Heart right ventricle (tissue), 16 donors: Measurements from ENCODE around the gene UCKL1. TPM values are rescaled to one million over a fixed set of nuclear protein-coding genes. Genes with fewer than 3 reads are reported as not detected.
"Not testable (repeated sequence)": the region's sequence is repeated elsewhere in the genome, so short reads cannot be mapped to it uniquely, and the experiment has no call there.

ENCODE experiments used
- ATAC-seq, 8 donors: fragments of 200-7000 bp; cut with Tn5 transposase; one replicate each; pipeline ENCODE4 v1.9.1; 2020; ENCODE audit warnings: mild to moderate bottlenecking in 8 of 8, moderate library complexity in 8 of 8, moderate number of reproducible peaks in 1 of 8
- DNase-seq, 2 donors: peaks; one replicate each; pipeline ENCODE4 v3.0.0-alpha.2; 2020
- H3K27ac ChIP-seq, 10 donors: fragments of 200-600 bp; sonication (generic) in 2 of 10; one replicate each; pipeline versions ENCODE4 v1.5.0 to v1.8.0; 2020 to 2022; ENCODE audit warnings: mild to moderate bottlenecking in 3 of 10
- H3K27me3 ChIP-seq, 7 donors: fragments of 200-600 bp; one replicate each; pipeline ENCODE4 v1.8.0; 2021 to 2022; ENCODE audit warnings: mild to moderate bottlenecking in 2 of 7
- H3K36me3 ChIP-seq, 9 donors: fragments of 200-600 bp; sonication (generic) in 1 of 9; one replicate each; pipeline versions ENCODE4 v1.5.0 to v1.8.0; 2020 to 2022; ENCODE audit warnings: mild to moderate bottlenecking in 2 of 9
- H3K4me1 ChIP-seq, 9 donors: fragments of 200-600 bp; sonication (generic) in 1 of 9; one replicate each; pipeline versions ENCODE4 v1.5.0 to v1.8.0; 2020 to 2022; ENCODE audit warnings: mild to moderate bottlenecking in 4 of 9
- H3K4me3 ChIP-seq, 10 donors: fragments of 200-600 bp; sonication (generic) in 2 of 10; one replicate each; pipeline versions ENCODE4 v1.5.0 to v1.8.0; 2020 to 2022; ENCODE audit warnings: mild to moderate bottlenecking in 7 of 10, moderate library complexity in 2 of 10
- H3K9me3 ChIP-seq, 11 donors: fragments of 200-600 bp in 10 of 11; sonication (generic) in 2 of 11; one replicate each; pipeline versions ENCODE4 v1.5.0 to v1.8.0; 2013 to 2022; ENCODE audit warnings: mild to moderate bottlenecking in 2 of 11, control low read depth in 1 of 11, moderate library complexity in 1 of 11
- WGBS, 2 donors: extraction: QIAGEN DNeasy Blood & Tissue Kit; methylation state at CpG; one replicate each; pipeline ENCODE4 v1.1.7; 2013; ENCODE audit warnings: inconsistent platforms in 1 of 2; 5-methylcytosine and 5-hydroxymethylcytosine counted together
- intact Hi-C, 10 donors: fragments of 100-400 bp; cut with DNase I; formaldehyde crosslinking; loops; one replicate each; pipeline versions ENCODE4 v1.11.1 to v1.14.2; 2022
- polyA plus RNA-seq, 2 donors: library from polyadenylated mRNA; stranded (reverse); fragments of 200-250 nt; gene quantifications; one replicate each; pipeline ENCODE4 v1.2.3, GENCODE V29; 2013
- total RNA-seq, 10 donors: library from RNA; stranded (reverse); fragmentation: NEBNext Ultra II Directional in 3 of 10; extraction: Animal tissue kit (Norgen Biotek cat#: 25700) in 3 of 10; gene quantifications; one replicate each; pipeline versions ENCODE4 v1.2.1 to v1.2.4, GENCODE V29; 2021 to 2023
- TF ChIP-seq, protein P1 (sequence below), 9 donors: fragments of 200-600 bp; sonication (generic) in 2 of 9; IDR thresholded peaks; one replicate each; pipeline versions ENCODE4 v1.5.0 to v1.8.0; 2021 to 2022; ENCODE audit warnings: antibody characterized with exemption in 9 of 9, mild to moderate bottlenecking in 5 of 9, moderate library complexity in 1 of 9
- donor health status: Arrhythmogenic right ventricular cardiomyopathy.
- donor health status: ischemic (EF 13 %, LVEDD 7.1; RV severe dilation, severe dysfunction).
- donor health status: healthy with polysubstance abuse.
- donor health status: DM: no; HTN: yes; CAD: no.
- donor health status: DM: no; HTN: no; CAD: no.
- donor health status: ischemic (EF 25% LVEDD 6.9; RV normal size, moderate dysfunction).
- donor health status: ischemic (EF 25% LVEDD 5.7; RV mildly dilated, moderate dysfunction).
- donor health status: healthy.
- donor health status: DM: yes; HTN: yes; CAD: no.
- donor health status: Ischemic cardiomyopathy.
- donor health status: ischemic (EF 35%, LVEDD 5.7; RV mildly dilated, moderate dysfunction).
- donor health status: nonischemic (EF 11% LVEDD 7.7; RV severe dilation, severe dysfunction).
- donor health status: DM: yes; HTN: yes; CAD: no.
- donor health status: PGD.
- donor health status: ischemic (EF 29% LVEDD 5.4; RV normal size, mild dysfunction).
- donor health status: nonischemic (EF 23%, LVEDD 6.1; RV moderate dilation, normal function).

The UCKL1 gene
- total and polyA plus RNA-seq, 12 donors: 27.3 to 130 (median 40.3) TPM

DNA sequence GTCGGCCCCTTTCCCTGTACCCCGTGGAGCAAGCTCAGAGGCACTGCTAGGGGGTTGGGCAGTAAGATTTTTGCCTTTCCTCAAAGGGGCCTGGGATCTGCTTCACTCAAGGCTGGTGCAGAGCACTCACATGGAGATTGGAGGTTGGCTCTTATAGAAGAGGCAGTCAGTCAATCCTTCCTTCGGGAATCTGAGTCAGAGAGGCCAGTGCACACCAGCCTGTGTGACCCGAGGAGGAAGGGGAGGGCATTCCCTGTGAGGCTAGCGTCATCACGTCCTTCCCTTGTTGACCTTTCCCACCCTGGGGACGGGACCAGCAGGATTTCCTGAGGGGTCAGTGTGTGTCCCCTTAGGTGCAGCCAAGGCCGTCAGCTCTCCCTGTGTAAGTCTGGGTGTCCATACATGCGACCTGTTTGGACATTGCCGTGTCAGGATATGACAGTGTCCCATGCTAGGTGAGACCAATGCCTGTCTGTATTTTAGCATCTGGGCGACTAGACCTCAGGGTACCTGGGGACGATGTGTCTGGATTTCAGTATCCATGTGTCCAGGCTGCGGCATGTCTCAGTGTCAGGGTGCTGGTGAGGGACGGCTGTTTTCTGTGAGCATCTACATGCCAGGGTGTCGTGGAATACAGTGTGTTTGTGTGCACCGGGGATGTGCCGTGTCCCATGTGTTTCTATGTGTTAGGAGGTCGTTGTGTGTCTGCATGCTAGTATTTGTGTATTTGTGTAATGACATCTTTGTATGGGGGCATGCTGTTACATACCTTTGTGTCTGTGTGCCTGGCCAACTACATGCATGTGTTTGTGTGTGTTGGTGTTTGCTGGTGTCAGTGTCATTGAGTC, 16.3 kb upstream of the UCKL1 start:
- Histone ChIP-seq H3K36me3 (peaks cover 0 to 9% (median 0%) of the 10 kb centered on the region in 9 donors), H3K27ac (peak overlapping the region; percentile 5 to 67 (median 50)), H3K9me3 (no peaks in the 10 kb centered on the region), H3K4me1 (peaks cover 13 to 54% (median 40%) of the 10 kb centered on the region in 9 donors), H3K4me3 (peak overlapping the region in 1 of 10 donors; percentile 16), H3K27me3 (no peaks in the 10 kb centered on the region)
- ATAC-seq: peak in 7 of 8 donors; percentile 5 to 78 (median 24)
- DNase-seq: peak; percentile 23 to 55
- 59 to 66% methylated on average over 18 of the region's 18 CpGs for WGBS, 2 donors
- TF ChIP-seq, protein P1, sequence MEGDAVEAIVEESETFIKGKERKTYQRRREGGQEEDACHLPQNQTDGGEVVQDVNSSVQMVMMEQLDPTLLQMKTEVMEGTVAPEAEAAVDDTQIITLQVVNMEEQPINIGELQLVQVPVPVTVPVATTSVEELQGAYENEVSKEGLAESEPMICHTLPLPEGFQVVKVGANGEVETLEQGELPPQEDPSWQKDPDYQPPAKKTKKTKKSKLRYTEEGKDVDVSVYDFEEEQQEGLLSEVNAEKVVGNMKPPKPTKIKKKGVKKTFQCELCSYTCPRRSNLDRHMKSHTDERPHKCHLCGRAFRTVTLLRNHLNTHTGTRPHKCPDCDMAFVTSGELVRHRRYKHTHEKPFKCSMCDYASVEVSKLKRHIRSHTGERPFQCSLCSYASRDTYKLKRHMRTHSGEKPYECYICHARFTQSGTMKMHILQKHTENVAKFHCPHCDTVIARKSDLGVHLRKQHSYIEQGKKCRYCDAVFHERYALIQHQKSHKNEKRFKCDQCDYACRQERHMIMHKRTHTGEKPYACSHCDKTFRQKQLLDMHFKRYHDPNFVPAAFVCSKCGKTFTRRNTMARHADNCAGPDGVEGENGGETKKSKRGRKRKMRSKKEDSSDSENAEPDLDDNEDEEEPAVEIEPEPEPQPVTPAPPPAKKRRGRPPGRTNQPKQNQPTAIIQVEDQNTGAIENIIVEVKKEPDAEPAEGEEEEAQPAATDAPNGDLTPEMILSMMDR (IDR thresholded peaks at IDR 0.05): no peak
- intact Hi-C loops: loop anchor here in 8 of 10 donors (2.0 to 10.0 kb wide), 8 partner anchors 60 to 435 kb away; partner anchors contain the start of gene PTK6 (in 4 of the 8)

DNA sequence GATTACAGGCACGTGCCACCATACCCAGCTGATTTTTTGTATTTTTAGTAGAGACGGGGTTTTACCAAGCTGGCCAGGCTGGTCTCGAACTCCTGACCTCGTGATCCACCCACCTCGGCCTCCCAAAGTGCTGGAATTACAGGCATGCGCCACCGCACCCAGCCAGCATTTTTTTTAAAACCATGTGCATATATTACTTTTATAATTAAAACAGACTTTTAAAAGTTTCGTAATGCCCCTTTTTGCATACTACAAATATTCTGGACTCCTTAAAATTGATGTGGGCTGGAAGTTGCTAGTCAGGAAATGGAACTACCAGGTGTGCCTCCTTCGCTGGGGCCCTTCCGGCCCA, 15.7 kb upstream of the UCKL1 start:
- peaks cover 13 to 54% (median 38%) of the 10 kb centered on the region in 9 donors for H3K4me1 ChIP-seq
- H3K4me3 ChIP-seq: peak overlapping the region in 1 of 10 donors; percentile 16
- H3K9me3 ChIP-seq, DNase-seq, ATAC-seq, H3K27me3 ChIP-seq: not testable (repeated sequence)
- peaks cover 0 to 15% (median 0%) of the 10 kb centered on the region in 9 donors for H3K36me3 ChIP-seq
- intact Hi-C loops: loop anchor here in 8 of 10 donors (2.0 to 10.0 kb wide), 8 partner anchors 60 to 435 kb away; partner anchors contain the start of gene PTK6 (in 4 of the 8)
- WGBS, 2 donors: 70 to 73% methylated on average over 10 of the region's 10 CpGs
- H3K27ac ChIP-seq: peak overlapping the region; percentile 5 to 67 (median 50)

DNA sequence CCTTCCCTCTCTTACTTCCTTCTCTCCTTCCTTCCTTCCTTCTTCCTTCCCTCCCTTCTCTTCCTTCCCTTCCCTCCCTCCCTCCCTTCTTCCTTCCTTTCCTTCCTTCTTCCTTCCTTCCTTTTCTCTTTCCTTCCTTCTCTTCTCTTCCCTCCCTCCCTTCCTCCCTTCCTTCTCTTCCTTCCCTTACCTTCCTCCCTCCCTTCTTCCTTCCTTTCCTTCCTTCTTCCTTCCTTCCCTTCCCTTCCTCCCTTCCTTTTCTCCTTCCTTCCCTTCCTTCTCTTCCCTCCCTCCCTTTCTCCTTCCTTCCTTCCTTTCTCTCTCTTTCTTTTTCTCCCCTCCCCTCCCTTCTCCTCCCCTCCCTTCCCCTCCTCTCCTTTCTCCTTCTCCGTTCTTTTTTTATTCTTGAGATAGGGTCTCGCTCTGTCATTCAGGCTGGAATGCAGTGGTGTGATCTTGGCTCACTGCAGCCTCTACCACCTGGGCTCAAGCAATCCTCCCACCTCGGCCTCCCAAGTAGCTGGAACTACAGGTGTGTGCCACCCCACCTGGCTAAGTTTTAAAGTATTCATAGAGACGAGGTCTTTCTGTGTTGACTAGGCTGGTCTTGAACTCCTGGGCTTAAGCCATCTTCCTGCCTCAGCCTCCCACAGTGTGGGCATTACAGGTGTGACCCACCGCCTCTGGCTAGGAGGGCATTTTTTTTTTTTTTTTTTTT, 14.7 kb upstream of the UCKL1 start:
- Histone ChIP-seq H3K27me3 (no peaks in the 10 kb centered on the region), H3K27ac (peak overlapping the region in 4 of 10 donors; percentile 32 to 70 (median 68)), H3K36me3 (peaks cover 0 to 23% (median 4%) of the 10 kb centered on the region in 9 donors), H3K4me3 (no peak overlapping the region), H3K9me3 (no peaks in the 10 kb centered on the region), H3K4me1 (peaks cover 13 to 54% (median 38%) of the 10 kb centered on the region in 9 donors)
- TF ChIP-seq, protein P1 (IDR thresholded peaks at IDR 0.05): no peak
- intact Hi-C loops: loop anchor here in 8 of 10 donors (5.0 to 10.0 kb wide), 7 partner anchors 59 to 434 kb away; partner anchors contain the start of gene PTK6 (in 4 of the 8)
- ATAC-seq (no peak), DNase-seq (no peak)
- WGBS, 2 donors: 91 to 95% methylated on average over 5 of the region's 5 CpGs

DNA sequence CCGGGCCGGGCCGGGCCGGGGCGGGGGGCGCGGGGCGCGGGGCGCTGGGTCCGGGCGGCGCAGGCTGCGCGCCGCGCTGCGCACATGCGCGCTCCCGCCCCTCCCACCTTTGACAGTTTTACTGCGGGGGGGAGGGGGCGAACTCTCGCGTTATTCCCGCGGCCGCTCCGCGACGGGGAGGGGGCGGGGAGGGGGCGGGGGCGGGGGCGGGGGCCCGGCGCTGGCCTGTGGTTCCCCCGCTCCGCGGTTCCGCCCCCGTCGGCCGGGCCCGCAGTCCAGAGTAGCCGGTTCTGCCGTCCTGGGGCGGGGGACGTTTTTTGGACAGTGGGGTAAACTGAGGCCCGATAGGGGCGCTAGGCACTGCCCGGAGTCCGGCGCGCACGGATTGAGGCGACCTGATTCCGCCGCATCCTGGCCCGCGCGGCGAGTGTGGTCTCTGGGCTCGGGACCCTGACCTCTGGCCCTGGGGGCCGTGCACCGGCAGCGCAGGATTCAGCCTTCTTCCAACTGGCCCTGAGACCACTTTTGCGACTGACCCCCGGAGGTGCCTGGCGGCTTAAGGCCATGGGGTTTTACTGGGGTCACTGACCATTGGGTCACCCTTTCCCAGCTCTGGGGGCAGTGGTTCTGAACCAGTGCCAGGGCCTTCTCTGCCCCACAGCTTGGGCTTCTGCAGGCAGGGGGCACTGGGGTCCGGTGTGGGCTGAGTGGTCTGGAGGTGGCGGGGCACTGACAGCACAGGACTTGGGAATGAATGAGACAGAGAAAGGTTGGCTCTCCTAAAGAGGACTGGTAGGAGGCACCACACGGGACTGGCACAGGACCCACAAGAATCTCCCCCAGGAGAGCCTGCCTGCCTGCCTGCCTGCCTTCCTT, 13.9 kb upstream of the UCKL1 start, which contains the start of gene ZNF512B:
Gene ZNF512B, minus strand, starts transcription at position 93 of the 876 bp plus-strand sequence. CDS start 1,980 bp downstream, outside the sequence.
- Histone ChIP-seq H3K4me3 (peak within 1 kb of the TSS in 9 of 10 donors; percentile 59 to 93 (median 63)), H3K27me3 (no peaks in the 10 kb centered on the region), H3K36me3 (peaks cover 0 to 22% (median 4%) of the 10 kb centered on the region in 9 donors), H3K4me1 (peaks cover 13 to 54% (median 38%) of the 10 kb centered on the region in 9 donors), H3K9me3 (no peaks in the 10 kb centered on the region), H3K27ac (peak within 1 kb of the TSS; percentile 34 to 85 (median 73))
- 5 to 7% methylated on average over 36 to 54 of the region's 73 CpGs for WGBS, 2 donors
- ATAC-seq (peak in 7 of 8 donors; percentile 2 to 51 (median 26)), DNase-seq (peak; percentile 70 to 71)
- TF ChIP-seq, protein P1 (IDR thresholded peaks at IDR 0.05): peak in 1 of 9 donors; percentile 9
- intact Hi-C loops: loop anchor here in 8 of 10 donors (5.0 to 10.0 kb wide), 7 partner anchors 58 to 433 kb away; partner anchors contain the start of gene PTK6 (in 4 of the 8)
